GM21529 (cell line): Measurements from ENCODE around the gene GPS2.
A peak's percentile ranks its signal among the peaks of the same experiment; 100 is the strongest.

Source experiments
- ATAC-seq: cut with Tn5 transposase; IDR thresholded peaks from one replicate; pipeline ENCODE4 v1.9.1; 2021; ENCODE audit not compliant: unreplicated experiment

Gene GPS2, protein sequence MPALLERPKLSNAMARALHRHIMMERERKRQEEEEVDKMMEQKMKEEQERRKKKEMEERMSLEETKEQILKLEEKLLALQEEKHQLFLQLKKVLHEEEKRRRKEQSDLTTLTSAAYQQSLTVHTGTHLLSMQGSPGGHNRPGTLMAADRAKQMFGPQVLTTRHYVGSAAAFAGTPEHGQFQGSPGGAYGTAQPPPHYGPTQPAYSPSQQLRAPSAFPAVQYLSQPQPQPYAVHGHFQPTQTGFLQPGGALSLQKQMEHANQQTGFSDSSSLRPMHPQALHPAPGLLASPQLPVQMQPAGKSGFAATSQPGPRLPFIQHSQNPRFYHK

DNA sequence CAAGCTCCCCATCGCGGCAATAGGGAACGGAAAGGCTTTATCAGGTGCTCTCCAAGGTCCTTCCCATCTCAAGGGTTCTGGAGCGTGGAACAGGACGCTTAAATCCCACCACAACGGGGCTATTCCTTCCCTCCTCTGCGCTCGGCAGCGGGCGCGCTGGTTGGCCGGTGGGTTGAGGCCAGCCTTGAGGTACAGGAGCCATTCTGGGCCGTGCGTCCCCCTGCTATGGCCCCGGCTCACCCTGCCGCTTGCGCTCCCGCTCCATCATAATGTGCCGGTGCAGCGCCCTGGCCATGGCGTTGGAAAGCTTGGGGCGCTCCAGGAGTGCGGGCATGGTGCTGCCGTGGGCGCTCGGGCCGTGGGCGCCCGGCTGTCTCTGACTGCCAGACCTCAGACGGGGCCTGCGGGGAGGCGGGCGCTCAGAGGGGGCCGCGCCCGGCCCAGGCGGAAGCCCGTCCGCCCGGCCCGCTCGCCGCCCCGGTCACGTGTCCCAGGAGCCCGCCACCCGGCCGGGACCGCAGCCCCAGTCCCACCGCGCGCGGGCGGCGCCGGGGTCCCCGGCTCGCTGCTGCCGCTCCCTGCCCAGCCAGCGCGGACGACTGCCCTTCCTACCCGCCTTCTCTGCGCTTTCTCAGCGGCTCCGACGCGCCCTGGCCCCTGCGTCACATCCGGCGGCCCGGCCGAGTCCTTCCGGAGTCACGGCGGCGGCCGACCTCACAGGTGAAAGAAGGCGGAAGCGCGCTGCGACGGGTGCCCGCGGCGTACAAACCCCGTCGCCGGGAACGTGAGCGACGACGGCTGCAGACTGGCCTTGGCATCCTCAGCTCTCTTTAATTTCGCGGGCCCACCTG is at the start of gene GPS2:
Gene GPS2 (minus strand): TSS at position 642 of the 851 bp plus-strand sequence. CDS start 308 bp downstream, at position 334.
- peak; percentile 63 for ATAC-seq

DNA sequence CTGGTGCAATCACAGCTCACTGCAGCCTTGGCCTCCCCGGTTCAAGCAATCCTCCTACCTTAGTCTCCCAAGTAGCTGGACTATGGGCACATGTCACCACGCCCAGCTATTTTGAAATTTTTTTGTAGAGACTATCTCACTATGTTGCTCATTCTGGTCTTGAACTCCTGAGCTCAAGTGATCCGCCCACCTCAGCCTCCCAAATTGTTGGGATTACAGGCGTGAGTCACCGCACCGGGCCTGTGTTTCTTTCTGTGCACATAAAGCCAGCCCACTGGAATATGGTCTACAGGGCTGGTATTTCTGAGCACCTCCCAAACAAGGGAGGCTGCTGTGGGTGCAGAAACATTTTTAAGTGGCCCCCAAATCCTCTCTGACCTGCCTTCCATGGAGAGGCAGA is 48.2 kb upstream of the GPS2 start:
- ATAC-seq: no peak

DNA sequence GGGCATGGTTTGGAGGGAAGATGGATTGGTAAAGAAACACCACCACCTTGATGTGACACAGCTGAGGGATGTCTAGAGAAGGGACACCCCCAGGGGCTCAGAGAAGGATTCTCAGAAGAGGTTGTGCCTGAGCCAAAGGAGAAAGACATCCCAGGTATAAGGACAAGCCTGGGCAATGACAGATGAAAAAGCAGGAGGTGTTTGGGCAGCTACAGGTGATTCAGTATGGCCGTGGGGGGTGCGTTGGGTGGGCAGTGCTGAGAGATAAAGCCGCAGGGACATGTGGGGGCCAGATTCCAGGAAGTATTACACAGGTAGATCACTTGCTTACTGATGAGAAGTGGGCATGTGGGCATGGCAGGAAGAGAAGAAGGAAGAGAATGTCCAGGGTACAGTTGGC is 46.7 kb upstream of the GPS2 start:
- ATAC-seq: no peak

DNA sequence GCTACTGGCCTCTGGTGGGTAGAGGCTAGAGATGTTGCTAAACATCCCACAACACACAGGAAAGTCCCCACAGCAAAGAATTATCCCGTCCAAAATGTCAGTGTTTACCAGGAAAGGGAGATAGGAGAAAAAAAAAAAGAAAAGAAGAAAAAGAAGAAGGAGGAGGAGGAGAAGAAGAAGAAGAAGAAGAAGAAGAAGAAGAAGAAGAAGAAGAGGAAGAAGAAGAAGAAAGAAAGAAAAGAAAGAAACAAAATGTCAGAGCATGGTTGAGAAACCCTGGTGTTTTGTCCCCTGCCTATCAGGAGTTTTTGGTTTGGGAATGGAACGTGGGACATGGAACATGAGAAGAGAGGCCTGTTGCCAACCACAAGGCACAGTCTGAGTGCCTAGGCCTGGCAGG is 42.2 kb upstream of the GPS2 start:
- ATAC-seq: no peak

DNA sequence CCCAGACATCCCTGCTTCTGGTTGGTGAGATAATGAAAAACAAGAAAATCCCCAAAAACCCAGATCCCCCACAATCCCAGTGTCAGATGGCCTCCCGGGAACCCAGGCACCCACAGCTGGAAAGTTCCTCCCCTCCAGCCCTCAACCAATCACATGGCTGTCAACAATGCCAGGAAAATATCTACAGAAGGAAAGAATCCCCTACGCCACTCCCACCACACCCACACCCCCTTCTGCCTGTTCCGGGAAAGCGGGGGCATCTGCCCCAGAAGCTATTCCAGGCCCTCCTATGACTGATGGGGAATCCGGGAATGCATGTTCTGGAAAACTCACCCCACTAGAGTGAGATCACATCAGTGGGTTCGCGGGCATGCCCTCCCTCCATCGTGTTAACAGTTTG is 41.6 kb upstream of the GPS2 start:
- ATAC-seq: no peak

DNA sequence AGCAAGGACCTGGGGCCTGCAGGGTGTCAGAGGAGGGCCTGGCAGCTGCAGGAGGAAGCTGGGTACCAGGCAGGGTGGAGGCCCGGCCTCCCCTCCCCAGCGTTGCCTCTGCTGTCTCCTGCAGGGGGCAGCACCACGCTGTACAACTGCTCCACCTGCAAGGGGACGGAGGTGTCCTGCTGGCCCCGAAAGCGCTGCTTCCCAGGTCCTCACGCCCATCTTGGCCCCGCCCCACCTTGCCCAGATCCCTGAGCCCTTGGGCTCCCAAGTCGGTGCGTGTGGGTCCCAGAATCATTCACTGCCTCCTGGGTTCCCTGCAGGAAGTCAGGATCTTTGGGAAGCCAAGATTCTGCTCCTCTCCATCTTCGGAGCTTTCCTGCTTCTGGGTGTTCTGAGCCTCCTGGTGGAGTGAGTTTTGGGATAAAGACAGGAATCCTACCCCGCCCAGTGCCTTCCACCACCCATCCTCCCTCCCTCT is 41.0 kb upstream of the GPS2 start:
- no peak for ATAC-seq

DNA sequence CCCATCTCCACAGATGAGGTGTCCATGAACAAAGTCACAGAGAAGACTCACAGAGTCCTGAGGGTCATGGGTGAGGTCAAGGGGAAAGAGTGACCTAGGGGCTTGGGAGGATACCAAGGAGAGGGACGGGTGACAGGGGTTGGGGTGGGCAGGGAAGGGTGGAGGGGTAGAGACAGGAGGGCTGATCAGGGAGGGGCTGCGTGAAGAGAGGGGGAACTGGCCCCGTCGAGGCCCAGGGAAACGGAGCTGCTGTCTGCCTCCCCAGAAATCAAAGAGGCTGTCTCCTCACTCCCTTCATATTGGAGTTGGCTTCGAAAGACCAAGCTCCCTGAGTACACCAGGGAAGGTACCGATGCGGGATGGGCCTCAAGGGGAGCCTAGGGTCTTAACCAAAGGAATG is 40.4 kb upstream of the GPS2 start:
- no peak for ATAC-seq

DNA sequence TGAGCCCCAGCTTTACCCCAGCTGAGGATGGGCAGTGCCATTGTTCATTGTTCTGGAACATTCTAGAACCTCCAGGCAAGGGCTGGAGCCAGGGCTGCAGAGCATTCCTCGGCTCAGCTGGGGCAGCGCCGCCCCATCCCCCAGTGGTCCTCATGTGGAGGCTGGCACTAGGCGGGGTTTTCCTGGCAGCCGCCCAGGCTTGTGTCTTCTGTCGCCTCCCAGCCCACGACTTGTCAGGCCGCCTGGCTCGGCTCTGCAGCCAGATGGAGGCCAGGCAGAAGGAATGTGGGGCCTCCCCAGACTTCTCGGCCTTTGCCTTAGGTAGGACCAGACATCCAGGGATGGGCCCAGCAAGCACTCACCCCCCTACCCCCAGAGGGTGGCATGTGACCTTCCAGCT is 39.9 kb upstream of the GPS2 start, which contains the start of gene TMEM95:
Gene TMEM95 (plus strand): TSS at position 104 of the 400 bp plus-strand sequence. CDS start 49 bp downstream, at position 153.
- ATAC-seq: no peak

DNA sequence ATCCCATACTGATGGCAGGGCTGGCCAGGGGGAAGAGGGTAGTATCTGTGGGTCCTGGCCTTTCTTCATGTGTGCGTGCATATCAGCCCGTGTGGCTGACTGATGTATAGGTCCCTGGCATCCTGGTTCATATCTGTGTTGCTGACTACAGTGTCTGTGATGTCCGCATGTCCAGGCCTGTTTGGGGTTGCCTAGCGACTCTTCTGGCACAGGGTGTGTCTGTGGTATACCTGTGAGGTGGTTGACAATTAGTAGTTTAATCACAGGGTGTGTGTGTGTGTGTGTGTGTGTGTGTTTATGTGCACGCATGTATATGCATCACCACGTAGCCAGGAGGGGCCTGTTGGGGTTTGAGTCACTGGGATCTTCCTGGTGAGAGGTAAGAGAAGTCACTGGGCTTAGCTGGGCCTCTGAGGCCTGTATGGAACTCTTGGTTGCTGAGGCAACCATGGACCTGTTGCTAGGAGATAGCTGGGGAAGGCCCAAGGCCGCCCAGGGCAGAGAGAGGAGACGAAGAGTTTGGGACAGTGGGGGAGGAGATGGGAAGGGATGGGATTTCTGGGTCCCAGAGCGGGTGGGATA is 39.2 kb upstream of the GPS2 start:
- no peak for ATAC-seq

DNA sequence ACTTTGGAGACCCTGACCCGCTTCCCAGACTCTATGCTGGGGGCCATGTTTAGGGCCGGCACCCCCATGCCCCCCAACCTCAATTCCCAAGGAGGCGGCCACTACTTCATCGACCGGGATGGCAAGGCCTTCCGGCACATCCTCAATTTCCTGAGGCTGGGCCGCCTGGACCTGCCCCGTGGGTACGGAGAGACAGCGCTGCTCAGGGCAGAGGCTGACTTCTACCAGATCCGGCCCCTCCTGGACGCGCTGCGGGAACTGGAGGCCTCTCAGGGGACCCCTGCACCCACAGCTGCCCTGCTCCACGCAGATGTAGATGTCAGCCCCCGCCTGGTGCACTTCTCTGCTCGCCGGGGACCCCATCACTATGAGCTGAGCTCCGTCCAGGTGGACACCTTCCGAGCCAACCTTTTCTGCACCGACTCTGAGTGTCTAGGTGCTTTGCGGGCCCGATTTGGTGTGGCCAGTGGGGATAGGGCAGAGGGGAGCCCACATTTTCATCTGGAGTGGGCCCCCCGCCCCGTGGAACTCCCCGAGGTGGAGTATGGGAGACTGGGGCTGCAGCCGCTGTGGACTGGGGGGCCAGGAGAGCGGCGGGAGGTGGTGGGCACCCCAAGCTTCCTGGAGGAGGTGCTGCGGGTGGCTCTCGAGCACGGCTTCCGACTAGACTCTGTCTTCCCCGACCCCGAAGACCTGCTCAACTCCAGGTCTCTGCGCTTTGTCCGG is 37.9 kb upstream of the GPS2 start:
- no peak for ATAC-seq

DNA sequence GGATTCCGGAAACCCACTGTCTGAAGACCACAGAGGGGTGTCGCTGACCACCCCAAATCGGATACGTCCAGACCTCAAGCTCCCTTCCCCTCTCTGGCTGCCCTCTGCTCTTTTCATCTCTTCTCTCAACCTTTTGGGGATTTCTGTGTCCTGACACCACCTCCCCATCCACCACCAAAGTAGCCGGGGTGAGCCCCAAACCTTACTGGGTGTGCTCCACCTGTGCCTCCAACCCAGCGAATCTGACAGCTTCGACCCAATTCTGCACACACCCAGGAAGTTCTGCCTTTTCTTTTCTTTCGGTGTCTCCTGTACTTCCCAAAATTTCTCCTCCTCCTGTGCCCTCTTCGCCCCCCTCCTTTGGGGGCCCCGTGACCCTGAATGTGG is 37.3 kb upstream of the GPS2 start:
- ATAC-seq: no peak

DNA sequence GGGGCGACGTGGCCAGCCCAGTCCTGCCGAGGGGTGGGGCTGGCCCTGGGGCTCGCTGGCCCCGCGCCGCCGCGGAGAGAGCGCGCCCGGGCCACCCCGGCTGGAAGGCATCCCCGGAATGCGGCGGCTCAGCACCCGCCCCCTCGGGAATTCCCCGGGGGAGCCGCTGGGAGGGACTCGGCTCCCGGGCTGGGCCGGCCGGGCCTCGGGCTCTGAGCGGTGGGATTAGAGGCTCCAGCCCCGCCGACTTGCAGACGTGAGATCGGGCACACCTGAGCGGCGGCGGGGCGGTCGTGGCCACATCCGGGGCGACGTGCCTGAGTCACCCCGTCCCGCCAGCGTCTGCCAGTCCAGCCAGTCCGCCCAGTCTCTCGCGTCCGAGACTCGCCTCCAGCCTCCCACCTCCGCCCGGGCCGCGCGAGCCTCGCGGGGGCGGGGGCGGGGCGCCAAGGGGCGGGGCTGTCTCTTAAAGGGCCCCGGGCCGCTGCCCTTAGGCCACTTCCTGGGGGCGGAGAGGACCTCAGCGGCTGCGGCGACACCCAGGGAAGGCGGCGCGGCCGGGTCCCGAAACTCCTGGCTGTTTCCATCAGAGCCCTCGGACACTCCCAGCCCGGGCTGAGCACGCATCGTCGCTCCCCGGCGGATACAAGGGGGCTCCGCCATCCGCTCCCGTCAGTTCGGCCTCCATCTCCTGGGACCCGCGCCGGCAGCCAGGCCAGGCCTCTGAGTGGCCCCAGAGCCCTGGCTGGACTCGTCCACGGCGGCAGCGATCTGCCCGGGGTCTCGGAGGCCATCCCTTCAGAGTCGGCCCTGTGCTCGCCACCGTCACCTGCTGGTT is 36.7 kb upstream of the GPS2 start, which contains the start of gene KCTD11:
Gene KCTD11 (plus strand): TSS at position 498 of the 838 bp plus-strand sequence.
- peak; percentile 65 for ATAC-seq

DNA sequence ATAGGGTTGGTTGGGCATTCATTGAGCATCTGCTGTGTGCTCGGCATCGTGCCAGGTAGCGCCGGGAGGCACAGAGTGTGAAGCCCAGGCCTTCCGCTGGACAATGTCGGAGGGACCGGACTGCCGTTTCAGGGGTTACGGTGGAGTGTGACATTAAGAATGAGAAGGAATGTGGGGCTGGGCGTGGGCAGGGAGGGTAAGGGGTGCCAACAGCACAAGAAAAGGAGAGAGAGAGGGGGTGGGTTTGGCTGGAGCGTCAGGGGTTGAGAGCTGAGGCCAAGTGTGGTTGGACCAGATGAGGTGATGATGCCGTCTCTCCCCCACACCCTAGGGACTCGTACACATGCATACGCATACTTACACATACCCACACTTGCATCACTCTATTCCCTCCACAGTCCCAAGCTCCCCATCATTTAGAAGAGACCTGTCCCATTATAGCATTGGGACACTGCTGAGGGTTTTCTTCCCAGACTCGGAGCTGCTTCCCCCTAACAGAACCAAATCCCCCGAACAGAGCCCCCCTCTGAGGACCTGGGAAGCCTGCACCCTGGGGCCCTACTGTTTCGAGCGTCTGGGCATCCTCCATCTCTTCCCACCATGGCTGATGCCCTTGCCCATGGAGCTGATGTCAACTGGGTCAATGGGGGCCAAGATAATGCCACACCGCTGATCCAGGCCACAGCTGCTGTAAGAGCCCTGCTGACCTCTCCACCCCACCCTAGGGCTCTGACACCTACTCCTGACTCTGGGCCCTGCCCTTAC is 33.5 kb upstream of the GPS2 start:
- no peak for ATAC-seq

DNA sequence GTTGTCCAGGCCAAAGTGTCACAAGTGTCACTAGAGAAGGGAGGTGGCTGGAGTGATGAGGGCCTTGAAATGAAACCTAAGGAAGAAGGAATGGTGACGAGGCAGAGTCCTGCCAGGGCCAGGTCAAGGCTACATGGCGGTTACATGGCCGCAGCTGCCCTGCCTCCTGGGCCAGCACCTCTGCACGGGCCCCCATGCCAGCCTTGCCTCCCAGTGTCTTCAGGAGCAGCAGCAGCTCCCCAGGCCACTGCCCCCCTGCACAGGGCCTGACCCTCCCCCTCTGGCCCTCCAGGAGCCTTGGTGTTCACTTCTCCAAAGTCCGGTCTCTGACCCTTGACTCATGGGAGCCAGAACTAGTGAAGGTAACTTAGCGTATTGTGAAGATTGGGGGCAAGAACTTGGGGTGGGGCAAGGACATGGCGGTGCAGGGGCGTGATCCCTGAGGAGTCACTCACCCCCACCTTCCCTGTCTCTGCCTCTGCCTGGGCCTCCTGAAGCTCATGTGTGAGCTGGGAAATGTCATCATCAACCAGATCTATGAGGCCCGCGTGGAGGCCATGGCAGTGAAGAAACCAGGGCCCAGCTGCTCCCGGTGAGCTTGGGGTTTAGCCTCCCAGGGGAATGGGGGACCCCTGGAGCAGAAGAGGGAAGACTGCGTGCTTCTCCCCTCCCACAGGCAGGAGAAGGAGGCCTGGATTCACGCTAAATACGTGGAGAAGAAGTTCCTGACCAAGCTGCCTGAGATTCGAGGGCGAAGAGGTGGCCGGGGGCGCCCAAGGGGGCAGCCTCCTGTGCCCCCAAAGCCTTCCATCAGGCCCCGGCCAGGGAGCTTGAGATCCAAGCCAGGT is 32.7 kb upstream of the GPS2 start:
- no peak for ATAC-seq

DNA sequence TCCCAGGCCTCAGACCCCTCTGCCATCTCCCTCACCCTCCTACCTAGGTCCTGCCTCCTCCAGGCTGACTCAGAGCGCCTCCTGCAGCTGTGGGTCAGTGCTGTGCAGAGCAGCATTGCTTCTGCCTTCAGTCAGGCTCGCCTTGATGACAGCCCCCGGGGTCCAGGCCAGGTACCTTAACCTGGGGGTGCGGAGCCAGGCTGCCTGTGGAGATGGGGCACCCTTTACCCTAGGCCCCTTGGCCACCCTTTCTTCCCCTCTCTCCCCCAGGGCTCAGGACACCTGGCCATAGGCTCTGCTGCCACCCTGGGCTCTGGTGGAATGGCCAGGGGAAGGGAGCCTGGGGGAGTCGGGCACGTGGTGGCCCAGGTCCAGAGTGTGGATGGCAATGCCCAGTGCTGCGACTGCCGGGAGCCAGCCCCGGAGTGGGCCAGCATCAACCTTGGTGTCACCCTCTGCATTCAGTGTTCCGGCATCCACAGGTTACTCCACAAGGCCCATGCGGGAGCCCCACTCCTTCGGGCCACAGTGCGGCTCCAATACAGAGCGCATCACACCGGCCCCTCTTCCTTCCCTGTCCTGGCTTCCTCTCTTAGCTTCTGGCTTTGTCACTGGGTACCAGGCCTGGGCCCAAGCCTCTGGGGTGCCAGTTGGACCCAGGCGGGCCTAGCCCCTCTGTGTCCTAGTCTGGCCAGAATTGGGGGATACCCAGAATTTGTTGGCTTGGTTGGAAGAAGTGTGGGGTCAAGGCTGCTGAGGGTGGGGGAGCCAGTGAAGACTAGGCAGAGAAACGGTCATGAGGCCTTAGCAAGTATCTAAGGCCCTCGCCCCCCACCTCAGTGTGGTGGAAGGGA is 31.8 kb upstream of the GPS2 start:
- ATAC-seq: no peak

DNA sequence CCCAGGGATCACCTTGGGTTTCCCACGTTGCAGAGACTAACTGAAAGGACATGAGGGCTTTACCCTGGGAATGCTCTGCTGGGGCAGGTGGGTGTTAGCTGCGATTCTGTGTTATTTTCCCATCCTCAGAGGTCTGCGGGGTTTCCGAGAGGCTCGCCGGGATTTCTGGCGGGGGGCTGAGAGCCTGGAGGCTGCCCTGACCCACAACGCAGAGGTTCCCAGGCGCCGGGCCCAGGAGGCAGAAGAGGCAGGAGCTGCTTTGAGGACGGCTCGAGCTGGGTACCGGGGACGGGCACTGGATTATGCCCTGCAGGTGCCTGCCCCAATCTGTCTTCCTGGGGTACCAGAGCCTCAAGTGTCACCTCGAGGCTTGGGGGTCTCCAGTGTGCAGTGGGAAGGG is 28.1 kb upstream of the GPS2 start:
- ATAC-seq: no peak

DNA sequence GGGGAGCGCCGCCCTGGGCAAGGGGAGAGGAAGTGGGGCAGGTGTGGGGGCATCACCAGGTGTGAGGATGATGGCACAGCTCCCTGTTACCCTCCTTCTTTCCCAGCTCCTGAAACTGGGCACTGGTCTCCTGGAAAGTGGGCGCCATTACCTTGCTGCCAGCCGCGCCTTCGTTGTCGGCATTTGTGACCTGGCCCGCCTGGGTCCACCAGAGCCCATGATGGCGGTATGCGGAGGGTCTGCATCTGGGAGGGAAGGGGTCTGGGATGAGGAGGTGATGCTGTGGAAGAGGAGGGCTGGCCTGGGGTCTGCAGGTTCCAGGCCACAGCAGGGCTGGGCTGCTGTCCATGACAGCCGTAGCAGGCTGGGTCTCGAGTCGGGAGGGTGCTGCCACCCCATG is 26.7 kb upstream of the GPS2 start:
- ATAC-seq: no peak

DNA sequence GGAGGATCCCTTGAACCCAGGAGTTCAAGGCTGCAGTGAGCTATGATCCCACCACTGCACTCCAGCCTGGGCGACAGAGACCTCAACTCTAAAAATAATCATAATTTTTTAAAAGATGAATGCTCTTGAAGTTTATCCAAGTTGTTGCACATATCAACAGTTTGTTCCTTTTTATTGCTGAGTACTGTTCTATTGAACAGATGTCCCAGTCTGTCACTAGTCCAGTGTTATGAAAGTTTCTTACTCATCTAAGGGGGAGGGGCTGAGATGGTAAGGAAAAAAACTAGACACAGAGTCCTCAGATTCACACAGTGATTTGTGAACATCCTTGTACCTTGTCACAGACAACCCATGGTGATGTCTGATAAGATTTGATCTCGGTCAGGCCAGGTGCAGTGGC is 25.0 kb upstream of the GPS2 start:
- no peak for ATAC-seq
